HG03064 (cell line): ENCODE data around the gene ACSM5.
"Not testable (repeated sequence)": the region's sequence is repeated elsewhere in the genome, so short reads cannot be mapped to it uniquely, and the experiment has no call there.

ENCODE experiments used
- ATAC-seq: cut with Tn5 transposase; IDR thresholded peaks from one replicate; pipeline ENCODE4 v1.9.1; 2021; ENCODE audit warnings: low read depth; ENCODE audit not compliant: unreplicated experiment

The ACSM5 gene

GRCh38 chr16:20398603-20399002 is 10.7 kb upstream of the ACSM5 start:
- no peak for ATAC-seq

- no peak for ATAC-seq
Measured at GRCh38 chr16:20399185-20399584, 10.1 kb upstream of the ACSM5 start.

GRCh38 chr16:20401066-20401465 is 8.3 kb upstream of the ACSM5 start:
- ATAC-seq = no peak

- no peak for ATAC-seq
Measured at GRCh38 chr16:20401475-20402016, 7.8 kb upstream of the ACSM5 start.

- ATAC-seq = no peak
Measured at GRCh38 chr16:20402651-20403050, 6.7 kb upstream of the ACSM5 start.

- ATAC-seq = no peak
Measured at GRCh38 chr16:20404637-20405036, 4.7 kb upstream of the ACSM5 start, which contains the start of gene PDILT. Gene PDILT (minus strand): TSS chr16:20404737. CDS start chr16:20399300, 5,437 bp downstream.

GRCh38 chr16:20410121-20410723 is 888 bp downstream of the ACSM5 start:
- ATAC-seq = no peak

GRCh38 chr16:20411055-20411454 is 1.7 kb downstream of the ACSM5 start:
- no peak for ATAC-seq

- no peak for ATAC-seq
Measured at GRCh38 chr16:20415541-20415940, 6.2 kb downstream of the ACSM5 start.

GRCh38 chr16:20419093-20419492 is 9.8 kb downstream of the ACSM5 start:
- not testable (repeated sequence) for ATAC-seq

GRCh38 chr16:20421748-20422147 is 12.4 kb downstream of the ACSM5 start:
- ATAC-seq = not testable (repeated sequence)

GRCh38 chr16:20423772-20424128 is 14.4 kb downstream of the ACSM5 start:
- not testable (repeated sequence) for ATAC-seq

- ATAC-seq = no peak
Measured at GRCh38 chr16:20424129-20424866, 15.0 kb downstream of the ACSM5 start.

- ATAC-seq = not testable (repeated sequence)
Measured at GRCh38 chr16:20427401-20427797, 18.1 kb downstream of the ACSM5 start.

GRCh38 chr16:20429499-20429898 is 20.2 kb downstream of the ACSM5 start:
- not testable (repeated sequence) for ATAC-seq

GRCh38 chr16:20430480-20430879 is 21.1 kb downstream of the ACSM5 start:
- ATAC-seq = not testable (repeated sequence)

- ATAC-seq = no peak
Measured at GRCh38 chr16:20430948-20431347, 21.6 kb downstream of the ACSM5 start.

GRCh38 chr16:20438950-20439349 is 29.6 kb downstream of the ACSM5 start:
- ATAC-seq = not testable (repeated sequence)

GRCh38 chr16:20439820-20440231 is 30.5 kb downstream of the ACSM5 start:
- not testable (repeated sequence) for ATAC-seq

- not testable (repeated sequence) for ATAC-seq
Measured at GRCh38 chr16:20440731-20441130, 31.4 kb downstream of the ACSM5 start.

GRCh38 chr16:20441191-20441590 is 31.9 kb downstream of the ACSM5 start:
- no peak for ATAC-seq

GRCh38 chr16:20441859-20442258 is 32.5 kb downstream of the ACSM5 start:
- not testable (repeated sequence) for ATAC-seq
